HFFc6 (cell line): ENCODE data around the gene SLIT2. TPM values are rescaled to one million over a fixed set of nuclear protein-coding genes. Genes with fewer than 3 reads are reported as not detected.
A peak's percentile ranks its signal among the peaks of the same experiment; 100 is the strongest.

ENCODE experiments used
- DNase-seq: peaks from one replicate; pipeline ENCODE4 v3.0.0-alpha.2; 2018
- H3K27ac Mint-ChIP-seq: 2 replicates; pipeline ENCODE4 v1.8.0; 2020; ENCODE audit warnings: mild to moderate bottlenecking, mixed read lengths
- H3K27me3 Mint-ChIP-seq: 2 replicates; pipeline ENCODE4 v1.8.0; 2021; ENCODE audit warnings: mild to moderate bottlenecking, moderate library complexity, mixed read lengths; ENCODE audit not compliant: insufficient read depth
- H3K36me3 Mint-ChIP-seq: 2 replicates; pipeline ENCODE4 v1.8.0; 2021; ENCODE audit warnings: low read depth, mixed read lengths
- H3K4me1 Mint-ChIP-seq: 2 replicates; pipeline ENCODE4 v1.8.0; 2020; ENCODE audit warnings: low read depth, mixed read lengths
- H3K4me3 Mint-ChIP-seq: 2 replicates; pipeline ENCODE4 v1.8.0; 2020; ENCODE audit warnings: mild to moderate bottlenecking, moderate library complexity, mixed read lengths
- H3K9me3 Mint-ChIP-seq: 2 replicates; pipeline ENCODE4 v1.8.0; 2020; ENCODE audit warnings: mild to moderate bottlenecking, mixed read lengths
- total RNA-seq, 6 experiments: library from RNA; stranded (reverse); fragmentation: NEBNext Ultra II Directional; extraction: Animal tissue kit (Norgen Biotek cat#: 25700); gene quantifications; 2 replicates in 1 of 6; 3 replicates in 5 of 6; pipeline ENCODE4 v1.2.3, GENCODE V29; 2021
- TF ChIP-seq, protein P1 (sequence below): fragments of 200-600 bp; sonication (generic); IDR thresholded peaks from 2 replicates; pipeline ENCODE4 v1.5.0; 2021; ENCODE audit warnings: antibody characterized with exemption, mild to moderate bottlenecking

Gene SLIT2
- total RNA-seq, 6 experiments from 2014 or later = 108 to 144 (median 131) TPM

GRCh38 chr4:20237894-20238537, 13.7 kb upstream of the SLIT2 start:
- peaks cover 6% of the 10 kb centered on the region for H3K36me3 Mint-ChIP-seq
- H3K27me3 Mint-ChIP-seq = no peaks in the 10 kb centered on the region
- no peak overlapping the region for H3K4me3 Mint-ChIP-seq
- H3K9me3 Mint-ChIP-seq = peaks cover 6% of the 10 kb centered on the region
- TF ChIP-seq, protein P1, sequence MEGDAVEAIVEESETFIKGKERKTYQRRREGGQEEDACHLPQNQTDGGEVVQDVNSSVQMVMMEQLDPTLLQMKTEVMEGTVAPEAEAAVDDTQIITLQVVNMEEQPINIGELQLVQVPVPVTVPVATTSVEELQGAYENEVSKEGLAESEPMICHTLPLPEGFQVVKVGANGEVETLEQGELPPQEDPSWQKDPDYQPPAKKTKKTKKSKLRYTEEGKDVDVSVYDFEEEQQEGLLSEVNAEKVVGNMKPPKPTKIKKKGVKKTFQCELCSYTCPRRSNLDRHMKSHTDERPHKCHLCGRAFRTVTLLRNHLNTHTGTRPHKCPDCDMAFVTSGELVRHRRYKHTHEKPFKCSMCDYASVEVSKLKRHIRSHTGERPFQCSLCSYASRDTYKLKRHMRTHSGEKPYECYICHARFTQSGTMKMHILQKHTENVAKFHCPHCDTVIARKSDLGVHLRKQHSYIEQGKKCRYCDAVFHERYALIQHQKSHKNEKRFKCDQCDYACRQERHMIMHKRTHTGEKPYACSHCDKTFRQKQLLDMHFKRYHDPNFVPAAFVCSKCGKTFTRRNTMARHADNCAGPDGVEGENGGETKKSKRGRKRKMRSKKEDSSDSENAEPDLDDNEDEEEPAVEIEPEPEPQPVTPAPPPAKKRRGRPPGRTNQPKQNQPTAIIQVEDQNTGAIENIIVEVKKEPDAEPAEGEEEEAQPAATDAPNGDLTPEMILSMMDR = no peak
- H3K27ac Mint-ChIP-seq = no peak overlapping the region
- no peak for DNase-seq
- H3K4me1 Mint-ChIP-seq = no peaks in the 10 kb centered on the region

- TF ChIP-seq, protein P1 = peak; percentile 94
- Mint-ChIP-seq H3K9me3 (peaks cover 4% of the 10 kb centered on the region), H3K27me3 (peaks cover 4% of the 10 kb centered on the region), H3K4me3 (peak overlapping the region; percentile 64), H3K4me1 (peaks cover 59% of the 10 kb centered on the region), H3K36me3 (peaks cover 12% of the 10 kb centered on the region), H3K27ac (peak overlapping the region; percentile 78)
- peak; percentile 89 for DNase-seq
These were observed 3.5 kb upstream of the SLIT2 start for GRCh38 chr4:20248155-20248558.

DNA sequence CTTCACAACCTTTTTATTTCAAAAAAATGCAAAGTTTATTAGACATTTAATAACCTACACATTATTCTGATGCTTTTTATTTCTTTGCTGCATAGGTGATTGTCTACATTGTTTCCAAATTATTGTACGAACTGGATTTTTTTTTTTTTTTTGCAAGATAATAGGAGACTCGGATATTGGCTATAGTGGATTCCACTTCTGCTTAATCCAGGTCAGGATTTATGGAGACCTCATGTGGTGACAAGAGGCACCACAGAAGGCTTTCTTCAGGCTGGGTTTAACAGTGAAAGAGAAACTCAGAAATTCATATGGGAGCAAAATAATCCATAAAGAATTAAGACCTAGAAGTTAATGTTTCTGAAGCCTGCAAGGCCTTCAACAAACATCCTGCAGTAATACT, 2.4 kb upstream of the SLIT2 start:
- peaks cover 4% of the 10 kb centered on the region for H3K27me3 Mint-ChIP-seq
- DNase-seq = peak; percentile 68
- TF ChIP-seq, protein P1 = peak; percentile 83
- peak overlapping the region; percentile 57; the same call in 1 of the 2 replicates for H3K4me3 Mint-ChIP-seq
- H3K9me3 Mint-ChIP-seq = no peaks in the 10 kb centered on the region
- H3K36me3 Mint-ChIP-seq = peaks cover 17% of the 10 kb centered on the region
- peaks cover 59% of the 10 kb centered on the region for H3K4me1 Mint-ChIP-seq
- H3K27ac Mint-ChIP-seq = peak overlapping the region; percentile 45; the same call in 1 of the 2 replicates

- no peak for DNase-seq
- H3K9me3 Mint-ChIP-seq = no peaks in the 10 kb centered on the region; the same call in 1 of the 2 replicates
- TF ChIP-seq, protein P1 = no peak
- H3K4me1 Mint-ChIP-seq = peaks cover 62% of the 10 kb centered on the region
- H3K4me3 Mint-ChIP-seq = peak overlapping the region; percentile 99
- H3K36me3 Mint-ChIP-seq = peaks cover 32% of the 10 kb centered on the region
- H3K27ac Mint-ChIP-seq = peak overlapping the region; percentile 72
- peaks cover 4% of the 10 kb centered on the region for H3K27me3 Mint-ChIP-seq
These were observed 492 bp upstream of the SLIT2 start for GRCh38 chr4:20251031-20251795.

DNA sequence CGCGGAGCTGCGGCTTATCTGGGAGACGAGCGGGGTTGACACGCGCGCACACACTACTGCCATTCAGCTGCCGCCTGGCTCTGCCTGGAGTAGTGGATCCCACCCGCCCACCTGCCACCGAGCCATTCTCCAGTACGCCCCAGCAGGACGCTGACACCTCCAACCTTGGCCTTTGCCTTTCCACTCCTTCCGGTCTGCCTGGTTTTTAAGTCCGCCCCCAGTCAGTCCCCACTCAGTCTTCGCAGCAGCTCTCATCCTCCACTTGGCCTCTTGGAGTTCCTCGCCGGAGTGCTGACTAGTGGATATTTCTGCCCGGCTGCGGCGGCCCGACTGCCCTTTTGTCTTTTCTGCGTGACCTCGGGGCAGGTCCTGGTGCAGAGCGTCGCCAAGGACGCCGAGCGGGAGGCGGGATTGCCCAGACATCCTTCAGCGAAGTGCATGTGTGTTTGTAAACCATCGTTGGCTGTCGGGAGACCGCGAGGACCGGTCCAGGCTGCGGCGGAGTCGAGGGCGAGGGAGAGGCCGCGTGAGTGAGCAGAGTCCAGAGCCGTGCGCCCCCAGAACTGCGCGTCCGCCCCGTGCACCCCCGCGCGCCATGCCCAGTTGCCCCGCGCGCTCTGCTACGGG, 1.1 kb downstream of the SLIT2 start:
- no peaks in the 10 kb centered on the region; the same call in 1 of the 2 replicates for H3K9me3 Mint-ChIP-seq
- H3K4me1 Mint-ChIP-seq = peaks cover 63% of the 10 kb centered on the region
- peak; percentile 30 for DNase-seq
- peak overlapping the region; percentile 99 for H3K4me3 Mint-ChIP-seq
- H3K36me3 Mint-ChIP-seq = peaks cover 43% of the 10 kb centered on the region
- H3K27ac Mint-ChIP-seq = peak overlapping the region; percentile 91
- TF ChIP-seq, protein P1 = no peak
- peaks cover 4% of the 10 kb centered on the region for H3K27me3 Mint-ChIP-seq
